HG02981 (cell line): Measurements from ENCODE around the gene PTGES3.
A peak's percentile ranks its signal among the peaks of the same experiment; 100 is the strongest.
"Not testable (repeated sequence)": the region's sequence is repeated elsewhere in the genome, so short reads cannot be mapped to it uniquely, and the experiment has no call there.

Source experiments
- ATAC-seq: cut with Tn5 transposase; IDR thresholded peaks from one replicate; pipeline ENCODE4 v1.9.1; 2021; ENCODE audit warnings: mild to moderate bottlenecking, moderate library complexity; ENCODE audit not compliant: unreplicated experiment

Gene PTGES3

GRCh38 chr12:56713345-56713744 lies 25.3 kb upstream of the PTGES3 start:
- ATAC-seq = no peak

- no peak for ATAC-seq
These were observed 21.8 kb upstream of the PTGES3 start for GRCh38 chr12:56709759-56710376.

DNA sequence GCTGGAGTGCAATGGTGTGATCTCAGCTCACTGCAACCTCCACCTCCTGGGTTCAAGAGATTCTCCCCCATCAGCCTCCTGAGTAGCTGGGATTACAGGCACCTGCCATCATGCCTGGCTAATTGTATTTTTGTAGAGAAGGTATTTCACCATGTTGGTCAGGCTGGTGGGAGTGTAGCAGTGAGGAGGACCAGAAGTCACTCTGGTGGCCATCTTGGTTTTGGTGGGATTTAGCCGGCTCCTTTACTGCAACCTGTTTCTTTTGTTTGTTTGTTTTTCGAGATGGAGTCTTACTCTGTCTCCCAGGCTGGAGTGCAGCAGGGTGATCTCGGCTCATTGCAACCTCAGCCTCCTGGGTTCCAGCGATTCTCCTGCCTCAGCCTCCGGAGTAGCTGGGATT lies 16.4 kb upstream of the PTGES3 start:
- ATAC-seq = not testable (repeated sequence)

DNA sequence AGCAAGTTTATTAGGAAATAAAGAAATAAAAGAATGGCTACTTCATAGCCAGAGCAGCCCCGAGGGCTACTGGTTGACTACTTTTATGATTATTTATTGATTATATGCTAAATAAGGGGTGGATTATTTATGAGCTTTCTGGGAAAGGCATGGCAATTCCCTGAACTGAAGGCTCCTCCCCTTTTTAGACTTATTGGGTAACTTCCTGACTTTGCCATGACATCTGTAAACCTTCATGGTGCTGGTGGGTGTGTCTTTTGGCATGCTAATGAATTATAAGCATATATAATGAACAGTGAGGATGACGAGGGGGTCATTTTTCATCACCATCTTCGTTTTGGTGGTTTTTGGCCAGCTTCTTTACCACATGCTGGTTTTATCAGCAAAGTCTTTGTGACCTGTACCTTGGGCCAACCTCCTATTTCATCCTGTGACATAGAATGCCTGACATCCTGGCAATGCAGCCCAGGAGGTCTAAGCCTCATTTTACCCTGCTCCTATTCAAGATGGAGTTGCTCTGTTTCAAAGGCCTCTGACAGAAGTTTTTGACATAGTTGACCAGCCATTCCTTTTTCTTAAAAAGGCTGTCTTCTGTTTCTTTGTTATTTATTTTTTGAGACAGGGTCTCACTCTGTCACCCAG lies 11.1 kb upstream of the PTGES3 start:
- ATAC-seq = no peak

DNA sequence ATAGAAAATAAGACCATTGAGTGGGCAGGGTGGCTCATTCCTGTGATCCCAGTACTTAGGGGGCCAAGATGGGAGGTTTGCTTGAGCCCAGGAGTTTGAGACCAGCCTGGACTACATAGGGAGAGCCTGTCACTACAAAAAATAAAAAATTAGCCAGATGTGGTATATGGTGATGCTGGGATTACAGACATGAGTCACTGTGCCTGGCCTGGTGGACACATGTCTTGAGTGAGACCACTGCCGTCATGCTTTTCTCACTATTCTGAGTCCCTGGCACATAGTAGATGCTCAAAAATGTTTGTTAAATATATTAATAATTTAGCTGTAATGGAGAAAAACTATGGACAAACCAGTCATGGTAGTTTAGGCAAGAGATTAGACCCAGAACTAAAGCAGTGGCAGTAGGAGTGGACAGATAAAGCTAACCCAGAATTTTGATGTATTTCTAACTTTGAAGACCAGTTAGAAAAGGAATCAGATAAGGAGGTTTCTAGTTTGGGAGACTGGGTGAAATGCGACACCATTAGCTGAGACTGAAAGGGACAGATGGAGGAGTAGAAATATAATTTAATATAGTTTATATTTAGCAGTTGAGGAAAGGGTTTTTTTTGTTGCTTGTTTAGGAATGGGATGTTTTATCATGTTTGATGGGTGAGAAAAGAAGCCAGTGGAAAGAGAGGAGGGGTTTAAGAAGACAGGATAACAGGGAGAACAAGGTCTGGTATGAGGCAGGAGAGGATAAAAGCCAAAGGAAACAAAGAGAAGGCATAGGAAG lies 7.4 kb upstream of the PTGES3 start:
- no peak for ATAC-seq

DNA sequence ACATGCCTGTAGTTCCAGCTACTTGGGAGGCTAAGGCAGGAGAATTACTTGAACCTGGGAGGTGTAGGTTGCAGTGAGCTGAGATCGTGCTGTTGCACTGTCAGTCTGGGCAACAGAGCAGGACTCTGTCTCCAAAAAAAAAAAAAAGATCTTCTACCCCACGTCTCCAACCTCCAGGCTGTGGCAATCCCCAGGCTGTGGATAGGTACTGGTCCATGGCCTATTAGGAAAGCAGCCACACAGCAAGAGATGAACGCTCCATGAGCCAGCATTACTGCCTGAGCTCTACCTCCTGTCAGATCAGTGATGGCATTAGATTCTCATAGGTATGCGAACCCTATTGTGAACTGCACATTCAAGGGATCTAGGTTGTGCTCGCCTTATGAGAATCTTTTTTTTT lies 6.1 kb upstream of the PTGES3 start:
- no peak for ATAC-seq

- no peak for ATAC-seq
These were observed 694 bp upstream of the PTGES3 start for GRCh38 chr12:56688846-56689109.

DNA sequence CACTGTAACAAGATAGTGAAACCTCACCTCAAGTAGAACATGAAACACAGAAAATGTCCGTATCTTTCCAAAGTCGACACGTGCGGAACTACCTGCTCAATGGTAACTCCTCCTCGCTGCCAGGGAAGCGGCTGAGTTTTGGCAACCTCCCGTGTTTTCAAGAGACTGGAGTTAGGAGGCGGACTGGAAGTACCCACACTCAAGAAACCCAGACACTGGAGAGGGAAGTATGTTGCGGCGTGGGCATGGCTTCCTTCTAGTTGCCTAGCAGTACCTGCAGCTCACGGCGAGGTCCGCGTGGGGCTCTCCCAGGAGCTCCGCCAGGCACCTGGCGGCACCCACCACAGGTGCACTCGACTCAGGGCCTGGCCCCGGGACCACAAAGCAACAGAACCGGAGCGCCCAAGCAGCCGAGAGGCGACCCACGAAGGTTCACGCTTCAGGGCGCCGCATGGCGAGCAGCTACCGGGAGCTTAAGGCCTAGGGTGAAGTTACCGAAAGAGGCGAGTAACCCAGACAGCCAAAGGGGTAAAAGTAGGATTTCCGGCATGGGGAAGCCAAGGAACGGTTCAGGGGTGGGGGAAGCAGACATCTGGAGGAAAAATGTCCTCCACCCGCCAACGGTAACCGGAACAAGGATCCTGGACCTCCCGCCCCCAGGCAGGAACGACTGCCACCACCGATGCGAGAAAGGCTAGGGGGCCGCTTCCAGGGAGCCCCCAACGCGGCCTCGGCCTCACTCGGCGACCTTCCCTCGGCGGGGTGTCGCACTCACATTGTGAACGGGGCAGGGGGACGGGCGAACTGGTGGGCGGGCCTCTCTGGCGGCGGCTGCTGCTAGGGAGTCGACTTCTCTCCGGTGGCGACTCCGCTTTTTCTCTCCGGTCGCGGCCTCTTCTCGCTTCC lies 608 bp downstream of the PTGES3 start:
- ATAC-seq = peak; percentile 23

DNA sequence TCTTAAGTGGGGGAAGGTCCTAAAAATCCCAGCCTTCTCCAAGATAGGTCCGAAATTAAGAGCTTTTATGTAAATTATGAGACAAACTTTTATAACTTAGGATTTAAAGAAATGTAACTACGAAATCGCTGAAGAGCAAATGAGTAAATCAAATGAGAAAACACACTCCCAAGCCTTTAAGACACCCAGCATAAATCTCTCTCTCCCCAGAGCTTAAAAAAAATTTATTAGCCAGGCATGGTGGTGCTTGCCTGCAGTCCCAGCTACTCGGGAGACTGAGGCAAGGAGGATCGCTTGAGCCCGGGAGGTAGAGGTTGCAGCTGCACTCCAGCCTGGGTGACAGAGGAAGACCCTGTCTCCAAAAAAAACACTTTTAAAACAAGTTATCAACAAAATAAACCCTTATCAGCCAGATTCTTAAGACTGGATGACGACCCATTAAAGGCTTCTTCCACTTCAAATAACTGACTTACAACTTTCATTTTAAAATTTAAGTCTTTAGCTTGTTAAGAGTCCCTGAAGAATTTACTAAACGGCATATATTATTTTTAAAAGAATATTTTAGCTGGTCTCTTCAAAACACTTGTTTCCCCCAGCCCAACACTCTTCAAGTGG lies 3.2 kb downstream of the PTGES3 start:
- ATAC-seq = no peak

GRCh38 chr12:56682323-56682722 lies 5.8 kb downstream of the PTGES3 start:
- no peak for ATAC-seq

DNA sequence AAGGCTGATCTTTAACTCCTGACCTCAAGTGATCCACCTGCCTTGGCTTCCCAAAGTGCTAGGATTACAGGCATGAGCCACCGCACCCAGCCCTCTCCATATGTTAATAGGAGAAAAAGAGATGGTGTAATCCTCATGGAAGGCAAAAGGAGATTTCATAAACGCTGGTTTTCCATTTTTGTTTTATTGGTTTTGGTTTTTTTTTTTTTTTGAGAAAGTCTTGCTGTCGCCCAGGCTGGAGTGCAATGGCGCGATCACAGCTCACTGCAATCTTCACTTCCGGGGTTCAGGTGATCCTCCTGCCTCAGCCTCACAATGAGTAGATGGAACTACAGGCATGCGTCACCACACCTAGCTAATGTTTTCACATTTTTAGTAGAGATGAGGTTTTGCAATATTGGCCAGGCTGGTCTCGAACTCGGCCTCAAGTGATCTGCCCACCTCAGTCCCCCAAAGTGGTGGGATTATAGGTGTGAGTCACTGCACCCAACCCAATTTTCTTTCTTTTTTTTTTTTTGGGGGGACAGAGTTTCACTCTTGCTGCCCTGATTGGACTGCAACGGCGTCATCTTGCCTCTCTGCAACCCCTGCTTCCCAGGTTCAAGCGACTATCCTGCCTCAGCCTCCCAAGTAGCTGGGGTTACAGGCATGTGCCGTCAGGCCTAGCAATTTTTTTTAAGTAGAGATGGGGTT lies 8.1 kb downstream of the PTGES3 start:
- ATAC-seq = no peak

GRCh38 chr12:56678852-56679251 lies 9.2 kb downstream of the PTGES3 start:
- ATAC-seq = no peak

GRCh38 chr12:56677680-56678079 lies 10.4 kb downstream of the PTGES3 start:
- no peak for ATAC-seq

DNA sequence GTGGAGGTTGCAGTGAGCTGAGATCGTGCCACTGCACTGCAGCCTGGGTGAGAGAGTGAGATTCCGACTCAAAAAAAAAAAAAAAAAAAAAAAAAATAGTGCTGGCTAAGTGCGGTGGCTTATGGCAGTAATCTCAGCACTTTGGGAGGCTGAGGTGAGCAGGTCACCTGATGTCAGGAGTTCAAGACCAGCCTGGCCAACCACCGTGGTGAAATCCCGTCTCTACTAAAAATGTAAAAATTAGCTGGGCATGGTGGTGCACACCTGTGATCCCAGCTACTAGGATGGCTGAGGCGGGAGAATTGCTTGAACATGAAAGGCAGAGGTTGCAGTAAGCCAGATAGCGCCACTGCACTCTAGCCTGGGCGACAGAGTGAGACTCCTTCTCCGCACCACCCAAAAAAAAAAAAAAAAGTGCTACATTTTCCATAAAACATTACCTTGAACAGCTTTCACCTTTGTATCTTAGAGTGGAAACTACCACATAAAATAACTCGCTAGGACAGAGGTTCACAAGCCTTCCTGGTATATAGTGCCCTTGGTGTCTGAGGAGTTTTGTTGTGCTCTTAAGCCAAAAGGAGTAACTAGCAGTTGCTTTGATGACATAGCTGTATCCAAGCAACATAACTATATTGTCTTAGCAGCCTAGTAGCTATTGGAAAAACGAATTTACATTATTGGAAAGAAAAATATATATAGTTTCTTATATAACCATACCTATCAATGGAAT lies 11.1 kb downstream of the PTGES3 start:
- ATAC-seq = no peak

DNA sequence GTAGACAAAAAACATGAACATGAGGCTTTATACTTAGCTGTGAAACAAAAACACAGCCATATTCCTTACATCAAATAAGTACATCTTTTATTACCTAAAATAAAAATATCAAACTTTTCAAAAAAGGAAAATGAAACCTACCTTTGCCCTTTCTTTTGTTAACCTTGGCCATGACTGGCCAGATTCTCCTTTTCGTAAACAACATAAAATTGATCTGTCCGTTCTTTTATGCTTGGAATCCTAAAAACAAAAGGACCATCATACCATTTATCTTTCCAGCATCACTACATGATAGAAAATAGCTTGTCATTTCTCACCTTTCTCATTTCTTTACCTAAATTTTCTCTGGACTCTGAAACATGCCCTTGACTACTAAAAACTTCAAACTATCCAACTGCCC lies 16.5 kb downstream of the PTGES3 start:
- ATAC-seq = no peak

DNA sequence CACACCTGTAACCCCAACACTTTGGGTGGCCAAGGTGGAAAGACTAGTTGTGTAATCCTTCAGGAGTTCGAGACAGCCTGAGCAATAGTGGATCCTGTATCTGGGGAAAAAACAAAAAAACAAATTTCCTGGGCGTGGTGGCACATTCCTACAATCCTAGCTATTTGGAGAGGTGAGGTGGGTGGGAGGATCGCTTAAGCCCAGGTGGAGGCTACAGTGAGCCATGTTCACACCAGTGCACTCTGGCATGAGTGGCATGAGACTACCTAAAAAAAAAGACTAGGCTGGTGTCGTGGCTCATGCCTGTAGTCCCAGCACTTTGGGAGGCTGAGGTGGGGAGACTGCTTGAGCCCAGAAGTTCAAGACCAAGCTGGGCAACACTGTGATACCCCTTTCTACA lies 17.2 kb downstream of the PTGES3 start:
- ATAC-seq = no peak

DNA sequence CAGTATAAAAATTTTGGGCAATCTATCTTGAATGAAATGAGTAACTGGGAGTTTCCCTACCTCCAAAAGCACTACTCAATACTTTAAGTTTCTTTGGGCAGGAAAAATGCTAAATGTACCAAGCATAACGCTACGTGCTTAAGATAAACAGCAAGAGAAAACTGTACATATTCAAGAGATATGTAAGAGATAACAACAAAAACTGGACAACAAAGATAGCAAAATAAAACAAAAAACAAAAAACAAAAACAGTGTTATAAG lies 20.0 kb downstream of the PTGES3 start:
- no peak for ATAC-seq

DNA sequence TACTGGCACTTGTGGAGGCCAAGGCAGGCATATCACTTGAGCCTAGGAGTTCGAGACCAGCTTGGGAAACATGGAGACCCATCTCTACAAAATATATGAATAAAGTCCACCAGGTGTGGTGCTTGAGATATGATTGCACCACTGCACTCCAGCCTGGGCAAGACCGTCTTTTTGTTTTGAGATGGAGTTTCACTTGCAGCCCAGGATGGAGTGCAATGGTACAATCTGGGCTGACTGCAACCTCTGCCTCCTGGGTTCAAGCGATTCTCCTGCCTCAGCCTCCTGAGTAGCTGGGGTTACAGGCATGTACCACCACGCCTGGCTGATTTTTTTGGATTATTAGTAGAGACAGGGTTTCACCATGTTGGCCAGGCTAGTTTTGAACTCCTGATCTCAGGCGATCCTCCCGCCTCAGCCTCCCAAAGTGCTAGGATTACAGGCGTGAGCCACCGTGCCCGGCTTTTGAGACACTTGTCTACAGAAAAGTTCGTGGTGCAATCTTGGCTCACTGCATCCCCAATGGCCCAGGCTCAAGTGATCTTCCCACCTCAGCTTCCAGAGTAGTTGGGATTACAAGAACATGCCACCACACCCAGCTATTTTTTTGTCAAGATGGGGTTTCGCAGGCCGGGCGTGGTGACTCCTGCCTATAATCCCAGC lies 26.0 kb downstream of the PTGES3 start:
- no peak for ATAC-seq

DNA sequence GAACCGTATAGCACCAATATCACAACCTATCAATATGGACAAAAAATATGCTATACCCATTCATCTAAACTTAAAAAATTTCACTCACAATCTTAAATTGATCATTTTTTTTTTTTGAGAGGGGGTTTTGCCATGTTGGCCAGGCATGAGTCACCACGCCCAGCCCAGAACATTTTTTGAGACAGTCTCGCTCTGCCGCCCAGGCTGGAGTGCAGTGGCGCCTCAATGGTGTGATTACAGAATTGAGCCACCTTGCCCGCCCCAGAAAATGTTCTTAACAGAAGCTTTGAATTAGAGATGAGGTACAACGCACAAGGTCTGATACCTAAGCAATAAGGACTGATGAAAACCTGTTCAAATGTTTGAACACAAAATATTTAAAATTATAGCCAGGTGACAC lies 26.5 kb downstream of the PTGES3 start:
- ATAC-seq = no peak

DNA sequence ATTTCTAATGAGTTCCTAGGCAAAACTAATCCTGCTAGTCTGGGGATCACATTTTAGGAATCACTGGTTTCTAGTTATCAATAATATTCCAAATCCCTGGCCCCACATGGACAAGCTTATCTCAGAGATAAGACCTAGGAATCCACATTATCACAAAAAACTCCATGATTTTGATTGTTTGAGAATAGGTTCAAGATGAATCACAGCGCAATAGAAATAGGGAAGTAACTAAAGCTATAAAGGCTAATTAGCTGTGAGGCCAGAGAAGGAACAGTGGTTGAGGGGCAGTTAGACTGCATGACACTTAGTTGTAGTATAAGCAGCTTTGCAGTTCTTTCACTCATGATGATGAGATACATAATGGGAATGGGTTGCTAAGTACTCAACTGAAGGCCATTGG lies 29.2 kb downstream of the PTGES3 start:
- no peak for ATAC-seq
